Upper lobe of left lung (tissue), 6 donors: ENCODE measurements around the gene SPATA1. TPM values are rescaled to one million over a fixed set of nuclear protein-coding genes. Genes with fewer than 3 reads are reported as not detected.

Source experiments
- ATAC-seq, 2 donors: fragments of 200-7000 bp; cut with Tn5 transposase; one replicate each; pipeline ENCODE4 v1.9.1; 2022; ENCODE audit warnings: mild to moderate bottlenecking in 2 of 2, moderate library complexity in 2 of 2; ENCODE audit not compliant: low FRiP score in 2 of 2
- DNase-seq, 2 donors: peaks; one replicate each; pipeline ENCODE4 v3.0.0-alpha.2; 2019 to 2020
- H3K27ac ChIP-seq, 4 donors: fragments of 200-600 bp; sonication (generic); one replicate each; pipeline ENCODE4 v1.5.1; 2016 to 2019
- H3K27me3 ChIP-seq, 4 donors: fragments of 200-600 bp; sonication (generic); one replicate each; pipeline ENCODE4 v1.5.1; 2017 to 2019
- H3K36me3 ChIP-seq, 4 donors: fragments of 200-600 bp; sonication (generic); one replicate each; pipeline ENCODE4 v1.5.1; 2016 to 2019
- H3K4me1 ChIP-seq, 4 donors: fragments of 200-600 bp; sonication (generic); one replicate each; pipeline ENCODE4 v1.5.1; 2018 to 2019
- H3K4me3 ChIP-seq, 4 donors: fragments of 200-600 bp; sonication (generic); one replicate each; pipeline ENCODE4 v1.5.1; 2017 to 2019; ENCODE audit warnings: mild to moderate bottlenecking in 2 of 4, moderate library complexity in 1 of 4
- H3K9me3 ChIP-seq, 4 donors: fragments of 200-600 bp; sonication (generic); one replicate each; pipeline ENCODE4 v1.5.1; 2018 to 2019
- EP300 ChIP-seq, 4 donors: sonication (generic); formaldehyde crosslinking; IDR thresholded peaks; one replicate each; pipeline ENCODE4 v1.5.1; 2017; ENCODE audit warnings: antibody characterized with exemption in 4 of 4, control low read depth in 2 of 4
- POLR2A ChIP-seq, 4 donors: fragments of 450-650 bp; IDR thresholded peaks; one replicate each; pipeline ENCODE4 v1.5.1; 2016 to 2017; ENCODE audit warnings: antibody characterized with exemption in 4 of 4, mild to moderate bottlenecking in 2 of 4
- POLR2AphosphoS5 ChIP-seq, 2 donors: sonication (generic); formaldehyde crosslinking; IDR thresholded peaks; one replicate each; pipeline ENCODE4 v1.5.1; 2017; ENCODE audit warnings: antibody characterized with exemption in 2 of 2
- WGBS, 2 donors: methylation state at CpG; one replicate each; pipeline ENCODE4 v1.1.5; 2017 to 2018; 5-methylcytosine and 5-hydroxymethylcytosine counted together
- total RNA-seq, 6 donors: library from RNA; depleted of rRNA in 4 of 6; stranded (reverse); fragments of >200 nt in 4 of 6; gene quantifications; one replicate each; pipeline versions ENCODE4 v1.1.0 to v1.2.1, GENCODE V29; 2016 to 2021
- TF ChIP-seq, protein P1 (sequence below), 6 experiments: fragments of 450-650 bp in 4 of 6; fragments of 200-600 bp in 2 of 6; sonication (generic) in 2 of 6; IDR thresholded peaks; one replicate each; pipeline ENCODE4 v1.5.1; 2016 to 2019; ENCODE audit warnings: antibody characterized with exemption in 6 of 6
- donor health status: DM: no; HTN: no; CAD: no; lungs with moderate emphysema.
- donor health status: DM: no; HTN: yes; CAD: no; lungs with severe emphysema.

The SPATA1 gene
- total RNA-seq, 6 donors from 2014 or later = 1.4 to 19.9 (median 1.7) TPM; not detected in 1

DNA sequence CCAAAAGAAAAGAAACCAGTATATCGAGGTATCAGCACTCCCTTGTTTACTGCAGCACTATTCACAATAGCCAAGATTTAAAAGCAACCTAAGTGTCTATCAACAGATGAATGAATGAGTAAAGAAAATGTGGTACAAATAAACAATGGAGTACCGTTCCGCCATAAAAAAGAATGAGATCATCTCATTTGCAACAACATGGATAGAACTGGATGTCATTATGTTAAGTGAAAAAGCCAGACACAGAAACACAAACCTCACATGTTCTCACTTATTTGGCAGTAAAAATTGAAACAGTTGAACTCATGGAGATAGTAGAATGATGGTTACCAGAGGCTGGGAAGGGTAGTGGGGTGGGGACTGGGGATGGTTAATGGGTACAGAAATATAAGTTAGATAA, 4.5 kb downstream of the SPATA1 start:
- Histone ChIP-seq H3K4me3 (no peak overlapping the region), H3K9me3 (peaks cover 0 to 5% (median 0%) of the 10 kb centered on the region in 4 donors), H3K27me3 (no peaks in the 10 kb centered on the region), H3K4me1 (peaks cover 0 to 10% (median 4%) of the 10 kb centered on the region in 4 donors), H3K36me3 (no peaks in the 10 kb centered on the region), H3K27ac (no peak overlapping the region)
- DNase-seq (no peak), ATAC-seq (no peak)
- 88 to 93% methylated on average over 3 of the region's 3 CpGs for WGBS, 2 donors
- no peak for TF ChIP-seq EP300 (IDR thresholded peaks at IDR 0.05)
- TF ChIP-seq, protein P1, sequence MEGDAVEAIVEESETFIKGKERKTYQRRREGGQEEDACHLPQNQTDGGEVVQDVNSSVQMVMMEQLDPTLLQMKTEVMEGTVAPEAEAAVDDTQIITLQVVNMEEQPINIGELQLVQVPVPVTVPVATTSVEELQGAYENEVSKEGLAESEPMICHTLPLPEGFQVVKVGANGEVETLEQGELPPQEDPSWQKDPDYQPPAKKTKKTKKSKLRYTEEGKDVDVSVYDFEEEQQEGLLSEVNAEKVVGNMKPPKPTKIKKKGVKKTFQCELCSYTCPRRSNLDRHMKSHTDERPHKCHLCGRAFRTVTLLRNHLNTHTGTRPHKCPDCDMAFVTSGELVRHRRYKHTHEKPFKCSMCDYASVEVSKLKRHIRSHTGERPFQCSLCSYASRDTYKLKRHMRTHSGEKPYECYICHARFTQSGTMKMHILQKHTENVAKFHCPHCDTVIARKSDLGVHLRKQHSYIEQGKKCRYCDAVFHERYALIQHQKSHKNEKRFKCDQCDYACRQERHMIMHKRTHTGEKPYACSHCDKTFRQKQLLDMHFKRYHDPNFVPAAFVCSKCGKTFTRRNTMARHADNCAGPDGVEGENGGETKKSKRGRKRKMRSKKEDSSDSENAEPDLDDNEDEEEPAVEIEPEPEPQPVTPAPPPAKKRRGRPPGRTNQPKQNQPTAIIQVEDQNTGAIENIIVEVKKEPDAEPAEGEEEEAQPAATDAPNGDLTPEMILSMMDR (IDR thresholded peaks at IDR 0.05) = no peak
- TF ChIP-seq POLR2A (IDR thresholded peaks at IDR 0.05) = no peak
- TF ChIP-seq POLR2AphosphoS5 (IDR thresholded peaks at IDR 0.05) = no peak

DNA sequence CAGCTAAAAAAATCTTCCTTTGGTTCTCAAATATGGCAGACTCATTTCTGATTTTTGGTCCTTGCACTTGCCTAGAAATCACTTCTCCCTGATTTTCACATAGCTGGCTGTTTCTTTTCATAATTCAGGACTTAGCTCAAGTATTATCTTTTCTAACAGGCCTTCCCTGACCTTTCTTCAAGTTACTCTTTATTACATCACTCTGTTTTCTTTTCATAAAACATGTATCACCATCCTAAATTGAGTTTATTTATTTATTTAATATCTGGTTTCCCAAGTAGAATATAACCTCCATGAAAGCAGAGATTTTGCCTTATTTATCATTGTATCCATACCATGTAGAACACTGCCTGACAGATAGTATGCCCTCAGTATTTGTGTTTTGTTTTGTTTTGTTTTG, 18.4 kb downstream of the SPATA1 start:
- Histone ChIP-seq H3K27ac (no peak overlapping the region), H3K9me3 (no peaks in the 10 kb centered on the region), H3K4me1 (no peaks in the 10 kb centered on the region), H3K27me3 (no peaks in the 10 kb centered on the region), H3K4me3 (no peak overlapping the region), H3K36me3 (no peaks in the 10 kb centered on the region)
- TF ChIP-seq EP300 (IDR thresholded peaks at IDR 0.05) = no peak
- TF ChIP-seq, protein P1 (IDR thresholded peaks at IDR 0.05) = no peak
- ATAC-seq (no peak), DNase-seq (no peak)

DNA sequence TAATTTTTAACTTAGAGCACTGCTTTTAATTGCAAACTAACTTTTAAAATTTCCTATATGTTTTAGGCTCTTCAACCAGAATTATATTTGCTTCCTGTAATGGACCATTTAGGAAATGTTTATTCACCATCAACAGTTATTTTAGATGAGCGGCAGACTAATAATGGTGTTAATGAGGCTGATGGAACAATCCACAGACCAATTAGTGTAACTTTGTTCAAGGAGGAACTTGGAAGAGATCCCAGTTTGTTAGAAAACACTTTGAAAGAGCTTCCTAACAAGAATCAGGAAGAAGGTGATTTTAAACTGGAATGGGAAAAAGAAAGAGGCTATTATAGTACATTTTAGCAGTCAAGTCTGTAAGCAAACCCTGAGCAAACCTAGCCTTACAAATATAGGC, 19.6 kb downstream of the SPATA1 start:
- TF ChIP-seq, protein P1 (IDR thresholded peaks at IDR 0.05) = no peak
- TF ChIP-seq POLR2A (IDR thresholded peaks at IDR 0.05) = no peak
- TF ChIP-seq EP300 (IDR thresholded peaks at IDR 0.05) = no peak
- TF ChIP-seq POLR2AphosphoS5 (IDR thresholded peaks at IDR 0.05) = no peak
- no peak for DNase-seq
- H3K4me3 ChIP-seq = no peak overlapping the region
- no peaks in the 10 kb centered on the region for H3K36me3 ChIP-seq
- WGBS, 2 donors = 86 to 91% methylated on average over 1 of the region's 1 CpG
- H3K27ac ChIP-seq = no peak overlapping the region
- H3K27me3 ChIP-seq = no peaks in the 10 kb centered on the region
- no peaks in the 10 kb centered on the region for H3K9me3 ChIP-seq
- no peaks in the 10 kb centered on the region for H3K4me1 ChIP-seq
- ATAC-seq = no peak

DNA sequence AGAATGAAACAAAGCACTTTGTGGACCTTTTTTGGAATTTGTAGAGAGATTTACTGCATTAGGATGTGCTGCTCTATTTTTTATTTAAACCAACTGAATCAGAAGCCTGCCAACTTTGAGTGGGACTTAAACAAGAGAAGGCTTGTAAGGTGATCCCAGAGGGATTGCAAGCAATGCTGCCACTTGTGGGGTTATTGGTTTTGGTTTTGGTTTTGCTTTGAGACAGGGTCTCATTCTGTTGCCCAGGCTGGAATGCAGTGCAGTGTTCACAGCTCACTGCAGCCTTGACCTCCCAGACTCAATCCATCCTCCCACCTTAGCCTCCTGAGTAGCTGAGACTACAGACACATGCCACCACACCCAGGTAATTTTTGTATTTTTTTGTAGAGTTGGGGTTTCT, 32.4 kb downstream of the SPATA1 start:
- Histone ChIP-seq H3K36me3 (peaks cover 0 to 14% (median 0%) of the 10 kb centered on the region in 4 donors), H3K27me3 (no peaks in the 10 kb centered on the region), H3K4me3 (no peak overlapping the region), H3K27ac (no peak overlapping the region), H3K9me3 (no peaks in the 10 kb centered on the region), H3K4me1 (no peaks in the 10 kb centered on the region)
- DNase-seq = no peak
- TF ChIP-seq POLR2AphosphoS5 (IDR thresholded peaks at IDR 0.05) (no peak), POLR2A (IDR thresholded peaks at IDR 0.05) (no peak), EP300 (IDR thresholded peaks at IDR 0.05) (no peak)
- TF ChIP-seq, protein P1 (IDR thresholded peaks at IDR 0.05) = no peak
- no peak for ATAC-seq

DNA sequence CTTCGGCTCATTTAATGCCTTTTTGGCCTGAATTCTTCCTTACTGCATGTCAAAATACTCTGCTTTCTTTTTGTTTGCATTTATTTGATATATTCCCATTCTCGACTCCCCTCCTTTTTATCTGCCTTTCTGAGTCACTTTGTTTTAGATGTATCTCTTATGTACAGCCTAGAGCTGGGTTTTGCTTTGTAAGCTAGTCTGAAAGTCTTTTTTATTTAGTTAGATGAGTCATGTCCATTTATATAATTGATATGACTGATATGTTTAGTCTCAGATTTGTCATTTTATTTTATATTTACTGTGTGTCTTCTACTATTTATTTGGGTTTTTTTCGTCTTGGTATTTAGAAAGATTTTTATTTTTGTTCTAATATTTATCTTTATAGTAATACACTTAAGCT, 33.8 kb downstream of the SPATA1 start:
- no peak for TF ChIP-seq EP300 (IDR thresholded peaks at IDR 0.05)
- TF ChIP-seq POLR2AphosphoS5 (IDR thresholded peaks at IDR 0.05) = no peak
- TF ChIP-seq, protein P1 (IDR thresholded peaks at IDR 0.05) = no peak
- no peak for TF ChIP-seq POLR2A (IDR thresholded peaks at IDR 0.05)

More for the DNA sequence above, 33.8 kb downstream of the SPATA1 start:
- no peaks in the 10 kb centered on the region for H3K4me1 ChIP-seq
- no peaks in the 10 kb centered on the region for H3K9me3 ChIP-seq
- DNase-seq (no peak), ATAC-seq (no peak)
- 89 to 92% methylated on average over 3 of the region's 3 CpGs for WGBS, 2 donors
- no peaks in the 10 kb centered on the region for H3K27me3 ChIP-seq
- peaks cover 0 to 14% (median 0%) of the 10 kb centered on the region in 4 donors for H3K36me3 ChIP-seq
- no peak overlapping the region for H3K27ac ChIP-seq
- no peak overlapping the region for H3K4me3 ChIP-seq
